ENCODE measurements around the gene PRXL2A.

PRXL2A gene

GRCh38 chr10:80421050-80421706 lies 12.8 kb downstream of the PRXL2A start (continued):
- no peak for TF ChIP-seq CTCF (tag by site-specific recombination; IDR thresholded peaks at IDR 0.05)
- TF ChIP-seq ZNF280D (tag by site-specific recombination; IDR thresholded peaks at IDR 0.05), result no peak
- TF ChIP-seq ZNF664 (tag by site-specific recombination; IDR thresholded peaks at IDR 0.05), result no peak

- no peak for TF ChIP-seq ZNF610 (tag by site-specific recombination; IDR thresholded peaks at IDR 0.05; ENCODE audit: borderline replicate concordance)
- no peak for TF ChIP-seq ELK4 (IDR thresholded peaks at IDR 0.05; ENCODE audit: borderline replicate concordance, low read depth, low read length)
- Histone ChIP-seq H3K27ac (ENCODE audit: extremely low read depth, low read depth, low read length) (no peak overlapping the region), H3K36me3 (ENCODE audit: control insufficient read depth in 2 of 2, insufficient read depth in 1 of 2, low read length in 2 of 2) (peaks cover 19 to 66% of the 10 kb centered on the region in 2 experiments), H3K9me3 (ENCODE audit: control insufficient read depth, insufficient read depth, low read depth, low read length) (no peaks in the 10 kb centered on the region), H3K4me3 (ENCODE audit: low read depth, low read length) (no peak overlapping the region), H3K4me1 (ENCODE audit: control insufficient read depth, insufficient read depth, low read length) (peaks cover 7% of the 10 kb centered on the region)
- ChIA-PET POLR2A (no interaction called here), CTCF (interaction anchor here (0.6 to 2.4 kb wide), 8 partner anchors 10 to 1049 kb away, joined by 3 to 7 read pairs (median 4); no protein-coding TSS in a partner anchor)
Observed at GRCh38 chr10:80421707-80422536, 13.6 kb downstream of the PRXL2A start.

GRCh38 chr10:80425901-80426300 lies 17.6 kb downstream of the PRXL2A start:
- CTCF ChIA-PET, result interaction anchor here (0.6 kb wide), 1 partner anchor 12 kb away, joined by 3 read pairs; no protein-coding TSS in a partner anchor
- TF ChIP-seq ZNF677 (tag by site-specific recombination; IDR thresholded peaks at IDR 0.05) (no peak), ZNF366 (tag by site-specific recombination; conservative IDR thresholded peaks at IDR 0.05) (no peak), ZNF248 (tag by site-specific recombination; IDR thresholded peaks at IDR 0.05) (no peak), ZNF549 (tag by site-specific recombination; IDR thresholded peaks at IDR 0.05) (no peak), SP7 (tag by site-specific recombination; IDR thresholded peaks at IDR 0.05) (no peak), KLF16 (tag by site-specific recombination; IDR thresholded peaks at IDR 0.05) (no peak), ZFP41 (tag by site-specific recombination; IDR thresholded peaks at IDR 0.05; ENCODE audit: borderline replicate concordance) (no peak), WT1 (tag by site-specific recombination; IDR thresholded peaks at IDR 0.05) (no peak), CTCF (tag by site-specific recombination; IDR thresholded peaks at IDR 0.05) (no peak), ZBTB6 (tag by site-specific recombination; IDR thresholded peaks at IDR 0.05) (no peak), ZNF707 (tag by site-specific recombination; IDR thresholded peaks at IDR 0.05) (no peak), GLIS2 (tag by site-specific recombination; IDR thresholded peaks at IDR 0.05) (no peak), SP2 (tag by site-specific recombination; IDR thresholded peaks at IDR 0.05) (no peak), ZNF391 (tag by site-specific recombination; IDR thresholded peaks at IDR 0.05; ENCODE audit: borderline replicate concordance, low read depth) (no peak), PRDM1 (tag by site-specific recombination; IDR thresholded peaks at IDR 0.05) (no peak)
- Histone ChIP-seq H3K4me3 (ENCODE audit: low read depth, low read length) (no peak overlapping the region), H3K9me3 (ENCODE audit: control insufficient read depth, insufficient read depth, low read depth, low read length) (no peaks in the 10 kb centered on the region), H3K4me1 (ENCODE audit: control insufficient read depth, insufficient read depth, low read length) (no peaks in the 10 kb centered on the region), H3K36me3 (ENCODE audit: control insufficient read depth in 2 of 2, insufficient read depth in 1 of 2, low read length in 2 of 2) (peaks cover 33 to 90% of the 10 kb centered on the region in 2 experiments), H3K27ac (ENCODE audit: extremely low read depth, low read depth, low read length) (no peak overlapping the region)
- POLR2A ChIA-PET, result no interaction called here
